Measurements from ENCODE around the gene BIRC6. TPM values are rescaled to one million over a fixed set of nuclear protein-coding genes. Genes with fewer than 3 reads are reported as not detected.

The BIRC6 gene
- total and polyA plus RNA-seq, 2 of the 8 experiments (the other 6 are each of a cell fraction or from before 2014, with no cell fraction given), result 32.5 to 69.5 TPM

GRCh38 chr2:32386739-32387138 lies 29.9 kb downstream of the BIRC6 start (continued):
- TF ChIP-seq CBX5 (IDR thresholded peaks at IDR 0.05; ENCODE audit: low read depth, low read length) (no peak), TBP (IDR thresholded peaks at IDR 0.05; ENCODE audit: low read depth, low read length) (no peak), EGR1 (IDR thresholded peaks at IDR 0.05; ENCODE audit: borderline replicate concordance, low read depth, low read length) (no peak), CHD2 (IDR thresholded peaks at IDR 0.05; ENCODE audit: low read length) (no peak), POLR2AphosphoS5 (IDR thresholded peaks at IDR 0.05; ENCODE audit: low read depth, low read length) (no peak)

All from H1 (cell line).